ENCODE data around the gene GUCY1A1.
"Not testable (repeated sequence)": the region's sequence is repeated elsewhere in the genome, so short reads cannot be mapped to it uniquely, and the experiment has no call there.

Gene GUCY1A1

DNA sequence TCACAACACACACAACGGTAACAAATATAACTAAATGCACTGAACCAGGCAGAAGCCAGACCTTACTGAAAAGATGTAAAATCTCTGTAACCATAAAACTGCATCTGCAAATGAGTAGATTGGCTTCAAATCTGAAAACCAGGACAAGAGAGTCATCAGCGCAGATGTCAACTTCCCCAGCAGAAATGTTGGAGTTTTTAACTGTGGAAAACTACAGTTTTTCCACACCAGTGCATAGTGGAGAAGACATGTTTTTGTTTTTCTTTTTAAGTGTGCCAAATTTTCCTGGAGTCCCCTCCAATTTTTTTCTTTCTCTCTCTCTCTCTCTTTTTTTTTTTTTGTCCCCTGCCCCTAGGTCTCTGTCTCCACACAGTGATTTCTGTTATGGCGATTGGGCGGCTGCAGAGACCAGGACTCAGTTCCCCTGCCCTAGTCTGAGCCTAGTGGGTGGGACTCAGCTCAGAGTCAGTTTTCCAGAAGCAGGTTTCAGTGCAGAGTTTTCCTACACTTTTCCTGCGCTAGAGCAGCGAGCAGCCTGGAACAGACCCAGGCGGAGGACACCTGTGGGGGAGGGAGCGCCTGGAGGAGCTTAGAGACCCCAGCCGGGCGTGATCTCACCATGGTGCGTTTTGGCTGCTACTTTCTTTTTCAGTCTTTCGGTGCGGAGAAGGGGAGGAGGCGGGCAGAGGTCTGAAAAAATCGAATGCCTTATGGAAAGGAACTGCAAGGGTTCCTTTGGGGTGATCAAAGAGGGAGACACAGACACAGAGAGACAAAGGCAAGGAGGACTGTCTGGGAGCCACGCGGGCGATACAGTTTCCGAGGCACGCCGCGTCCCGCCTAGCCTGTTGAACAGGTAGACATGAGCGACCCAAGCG lies at the start of gene GUCY1A1:
TSS of gene GUCY1A1 (plus strand) at position 505 of the 878 bp plus-strand sequence. CDS start 30,020 bp downstream, outside the sequence.
- no peak for DNase-seq

- no peak for DNase-seq
Measured at GRCh38 chr4:155617296-155617695, 49.4 kb upstream of the GUCY1A1 start.

DNA sequence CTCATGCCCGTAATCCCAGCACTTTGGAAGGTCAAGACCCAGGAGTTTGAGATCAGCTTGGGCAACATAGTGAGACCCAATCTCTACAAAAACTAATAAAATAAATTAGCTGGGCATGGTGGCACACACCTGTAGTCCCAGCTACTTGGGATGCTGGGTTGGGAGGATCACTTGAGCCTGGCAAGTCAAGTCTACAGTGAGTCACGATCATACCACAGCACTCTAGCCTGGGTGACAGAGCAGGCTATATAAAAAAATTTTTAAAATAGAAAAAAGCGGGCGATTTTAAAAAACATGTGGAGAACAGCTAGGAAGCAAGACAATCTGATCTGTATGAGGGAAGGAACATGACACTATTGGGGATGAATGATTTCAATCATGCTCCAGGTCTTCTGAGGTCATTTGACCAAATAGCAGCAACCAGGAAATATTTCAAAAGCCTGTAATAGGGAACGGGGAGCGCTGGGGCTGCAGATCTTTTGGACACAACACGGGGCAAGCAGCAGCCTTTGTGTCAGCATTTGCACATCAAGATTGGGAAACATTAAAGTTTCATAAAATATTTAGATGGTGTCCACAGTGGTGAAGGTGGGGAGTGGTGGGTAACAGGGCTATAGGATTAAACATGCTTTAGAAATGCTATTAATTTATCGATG lies 48.3 kb upstream of the GUCY1A1 start:
- DNase-seq, result no peak

DNA sequence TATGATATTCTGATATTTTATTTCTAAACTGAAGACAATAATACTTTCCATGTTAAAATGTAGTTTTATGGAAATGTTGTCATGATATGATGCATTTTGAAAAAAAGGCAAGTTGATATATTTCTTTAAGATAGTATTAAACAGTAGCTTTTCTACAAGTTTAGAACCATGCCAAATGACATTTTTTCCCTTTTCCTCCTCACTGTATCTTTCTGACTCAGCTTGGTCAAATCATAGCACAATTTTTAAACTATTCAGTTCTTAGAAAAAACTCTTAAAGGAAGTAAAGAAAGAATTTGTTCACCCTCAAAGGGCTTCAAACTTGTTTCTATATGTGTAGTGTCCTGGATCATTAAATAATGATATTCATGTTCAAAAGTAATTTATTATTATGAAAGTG lies 46.0 kb upstream of the GUCY1A1 start:
- DNase-seq, result no peak

DNA sequence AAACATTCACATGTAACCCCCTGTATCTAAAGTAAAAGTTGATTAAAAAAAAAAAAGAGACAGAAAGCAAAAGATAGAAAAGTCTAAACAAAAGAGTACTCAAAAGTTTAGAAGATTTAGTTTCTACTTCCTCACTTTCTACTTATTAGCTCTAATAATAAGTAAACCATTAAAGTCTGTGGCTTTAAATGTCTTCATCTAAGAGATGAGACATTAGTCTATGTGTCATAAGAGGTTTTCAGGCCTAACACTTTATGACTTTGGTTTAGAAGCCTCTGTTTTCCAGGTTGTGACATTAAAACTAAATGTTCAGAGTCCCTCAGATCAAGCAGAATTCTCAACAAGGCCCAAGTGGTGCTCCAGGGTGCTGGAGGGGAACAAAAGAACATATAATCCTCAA lies 42.2 kb upstream of the GUCY1A1 start:
- no peak for DNase-seq

DNA sequence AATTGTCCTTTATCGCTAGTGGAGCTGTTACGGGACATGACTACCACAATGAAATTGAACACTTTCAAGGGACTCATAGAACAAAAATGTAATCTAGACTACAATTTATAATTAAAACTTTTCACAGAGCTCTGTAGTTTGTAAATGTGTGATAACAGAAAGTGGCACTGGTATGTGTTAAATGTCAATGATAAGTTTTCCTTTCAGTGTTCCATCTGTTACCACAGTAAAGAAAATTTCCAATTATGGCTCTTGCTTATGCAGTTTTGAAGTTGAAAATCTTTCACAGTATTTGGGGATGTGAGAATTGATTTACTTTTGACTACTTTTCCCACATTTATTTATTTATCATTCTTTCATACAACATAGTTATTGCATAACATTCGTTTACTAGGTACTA lies 40.1 kb upstream of the GUCY1A1 start:
- DNase-seq, result no peak

DNA sequence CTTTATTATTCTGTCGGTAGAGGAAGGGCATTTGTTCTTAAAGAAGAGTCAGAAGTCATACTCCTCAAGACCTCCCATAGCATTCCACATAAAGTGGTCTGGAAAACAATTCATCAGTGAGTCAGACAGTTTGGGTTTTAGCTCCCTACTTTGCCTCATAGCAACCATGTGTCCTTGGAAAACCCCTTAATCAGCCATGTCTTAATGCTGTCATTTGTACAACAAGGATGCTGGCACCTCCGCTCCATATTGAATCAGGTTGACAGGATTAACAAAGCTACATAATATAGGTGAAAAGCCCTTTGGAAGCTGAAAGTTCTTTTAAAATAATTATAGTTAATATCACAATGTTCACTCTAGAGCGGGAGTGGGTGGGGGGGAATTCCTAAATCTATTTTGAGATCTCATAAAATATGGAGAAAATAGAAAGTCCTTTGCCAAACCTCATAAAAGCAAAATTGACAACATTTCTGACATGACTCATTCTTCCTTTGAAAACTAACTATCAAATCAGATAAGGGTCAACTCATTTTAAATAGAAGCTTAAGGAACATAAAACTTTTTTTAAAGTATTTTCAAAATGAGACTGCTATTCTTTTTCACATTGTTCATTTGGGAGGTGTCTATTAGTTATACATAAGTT lies 37.3 kb upstream of the GUCY1A1 start:
- DNase-seq, result no peak

- no peak for DNase-seq
Measured at GRCh38 chr4:155629956-155630355, 36.7 kb upstream of the GUCY1A1 start.

GRCh38 chr4:155632310-155632840 lies 34.3 kb upstream of the GUCY1A1 start:
- no peak for DNase-seq

DNA sequence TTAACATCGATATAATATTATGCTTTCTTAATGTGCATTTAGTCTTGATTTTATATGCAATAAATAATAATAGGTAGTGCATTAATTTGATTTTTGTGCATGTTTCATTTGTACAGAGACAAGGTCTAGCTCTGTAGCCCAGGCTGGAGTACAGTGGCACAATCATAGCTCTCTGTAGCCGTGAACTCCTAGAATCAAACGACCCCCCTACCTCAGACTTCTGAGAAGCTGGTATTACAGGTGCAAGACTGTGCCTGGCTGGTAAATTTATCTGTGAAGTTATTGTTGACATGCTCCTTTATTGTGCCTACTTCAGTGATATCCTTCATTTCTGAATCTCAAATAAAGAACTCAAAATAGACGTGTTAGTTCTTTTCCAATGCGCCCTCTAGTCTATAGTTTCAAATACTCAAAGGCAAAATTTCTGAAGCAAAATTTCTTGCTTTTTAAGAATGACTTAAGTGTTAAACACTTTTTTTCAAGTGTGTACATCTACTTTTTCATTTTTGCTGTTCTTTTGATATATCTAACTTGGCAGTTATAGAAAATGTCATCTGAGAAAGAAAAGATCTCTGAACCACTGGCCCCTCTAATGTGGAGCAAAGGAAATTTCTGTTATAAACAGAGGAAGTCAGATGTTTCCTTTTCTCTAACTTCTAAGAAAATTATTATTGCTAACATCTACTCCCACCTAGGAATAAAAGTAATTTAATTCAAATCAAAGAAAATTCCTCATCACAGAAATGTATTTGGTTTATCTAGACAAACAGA lies 28.3 kb upstream of the GUCY1A1 start:
- DNase-seq, result no peak

GRCh38 chr4:155639704-155640523 lies 26.7 kb upstream of the GUCY1A1 start:
- DNase-seq, result no peak

DNA sequence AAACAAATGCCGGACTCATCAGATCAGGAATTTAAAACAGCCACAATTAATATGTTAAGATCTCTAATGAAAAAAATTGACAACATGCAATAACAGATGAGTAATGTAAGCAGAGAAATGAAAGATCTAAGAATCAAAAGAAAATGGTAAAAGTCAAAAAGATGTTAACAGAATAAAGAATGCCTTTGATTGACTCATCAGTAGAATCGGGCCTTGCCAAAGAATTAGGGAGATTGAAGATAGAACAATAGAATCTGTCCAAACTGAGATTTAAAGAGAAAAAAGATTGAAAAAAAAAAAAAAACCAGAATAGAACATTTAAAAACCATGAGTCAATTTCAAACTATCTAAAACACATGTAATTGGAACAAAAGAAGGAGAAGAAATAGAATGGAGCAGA lies 25.9 kb upstream of the GUCY1A1 start:
- no peak for DNase-seq

- DNase-seq, result no peak
Measured at GRCh38 chr4:155643087-155643486, 23.6 kb upstream of the GUCY1A1 start.

DNA sequence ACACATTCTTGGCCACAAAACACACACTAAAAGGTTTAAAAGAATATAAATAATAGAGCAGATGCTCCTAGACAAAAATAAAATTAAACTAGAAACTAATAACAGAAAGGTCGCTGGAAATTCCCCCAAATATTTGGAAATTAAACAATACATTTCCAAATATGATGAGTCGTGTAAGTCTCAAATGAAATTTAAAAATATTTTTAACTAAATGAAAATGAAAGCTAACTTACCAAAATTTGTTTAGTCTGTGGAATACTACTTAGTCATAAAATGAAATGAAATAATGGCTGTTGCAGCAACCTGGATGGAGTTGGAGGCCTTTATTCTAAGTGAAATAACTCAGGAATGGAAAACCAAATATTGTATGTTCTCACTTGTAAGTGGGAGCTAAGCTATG lies 20.6 kb upstream of the GUCY1A1 start:
- DNase-seq, result no peak

- DNase-seq, result not testable (repeated sequence)
Measured at GRCh38 chr4:155650785-155651184, 15.9 kb upstream of the GUCY1A1 start.

- no peak for DNase-seq
Measured at GRCh38 chr4:155653052-155653451, 13.6 kb upstream of the GUCY1A1 start.

- no peak for DNase-seq
Measured at GRCh38 chr4:155656025-155656424, 10.6 kb upstream of the GUCY1A1 start.

DNA sequence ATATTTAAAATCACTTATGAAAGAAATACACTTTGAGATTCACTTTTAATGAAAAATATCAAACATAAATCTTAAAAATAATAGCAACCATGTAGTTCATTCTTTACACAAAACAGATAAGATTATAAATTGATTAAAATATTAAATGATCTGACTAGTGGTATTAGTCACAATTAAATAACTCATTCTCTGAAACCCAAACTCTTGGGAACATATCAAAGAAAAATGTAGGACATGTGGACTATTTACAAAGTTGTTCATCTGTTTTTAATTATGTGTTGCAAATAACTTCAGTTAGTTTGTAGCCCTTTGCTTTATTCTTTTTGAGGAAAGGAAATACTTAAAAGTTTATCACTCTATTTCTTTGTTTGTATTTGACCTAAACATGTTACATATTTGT lies 9.5 kb upstream of the GUCY1A1 start:
- no peak for DNase-seq

- no peak for DNase-seq
Measured at GRCh38 chr4:155657985-155658680, 8.5 kb upstream of the GUCY1A1 start.

GRCh38 chr4:155658681-155659064 lies 8.0 kb upstream of the GUCY1A1 start:
- no peak for DNase-seq

DNA sequence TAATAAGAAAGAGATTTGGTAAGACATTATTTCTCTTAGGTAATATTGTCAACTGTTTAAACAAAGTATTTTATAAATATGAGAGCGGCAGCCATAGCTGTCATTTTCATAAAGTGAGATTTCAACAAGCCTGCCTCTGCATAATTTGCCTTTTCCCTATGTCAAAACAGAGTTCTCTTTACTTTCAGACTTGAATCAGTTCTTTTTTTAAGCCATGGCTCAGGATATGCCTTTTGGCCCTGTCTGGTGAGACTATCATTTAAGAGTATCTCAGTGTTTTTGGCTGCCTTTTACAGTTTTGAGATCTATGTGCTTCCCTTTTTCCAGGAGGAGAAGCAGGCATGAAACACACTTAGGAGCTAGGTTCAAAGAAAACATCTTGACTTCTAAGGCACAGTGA lies 7.5 kb upstream of the GUCY1A1 start:
- no peak for DNase-seq

All from activated effector memory CD4-positive, alpha-beta T cell treated with anti-CD3 and anti-CD28 coated beads, Interleukin-2, amount 50 U/mL, for 16 hours (primary cell).